Measurements from ENCODE around the gene PLTP. TPM values are rescaled to one million over a fixed set of nuclear protein-coding genes. Genes with fewer than 3 reads are reported as not detected.

PLTP gene
- total RNA-seq, 6 experiments from 2014 or later, result 9.6 to 70.2 (median 35.6) TPM

DNA sequence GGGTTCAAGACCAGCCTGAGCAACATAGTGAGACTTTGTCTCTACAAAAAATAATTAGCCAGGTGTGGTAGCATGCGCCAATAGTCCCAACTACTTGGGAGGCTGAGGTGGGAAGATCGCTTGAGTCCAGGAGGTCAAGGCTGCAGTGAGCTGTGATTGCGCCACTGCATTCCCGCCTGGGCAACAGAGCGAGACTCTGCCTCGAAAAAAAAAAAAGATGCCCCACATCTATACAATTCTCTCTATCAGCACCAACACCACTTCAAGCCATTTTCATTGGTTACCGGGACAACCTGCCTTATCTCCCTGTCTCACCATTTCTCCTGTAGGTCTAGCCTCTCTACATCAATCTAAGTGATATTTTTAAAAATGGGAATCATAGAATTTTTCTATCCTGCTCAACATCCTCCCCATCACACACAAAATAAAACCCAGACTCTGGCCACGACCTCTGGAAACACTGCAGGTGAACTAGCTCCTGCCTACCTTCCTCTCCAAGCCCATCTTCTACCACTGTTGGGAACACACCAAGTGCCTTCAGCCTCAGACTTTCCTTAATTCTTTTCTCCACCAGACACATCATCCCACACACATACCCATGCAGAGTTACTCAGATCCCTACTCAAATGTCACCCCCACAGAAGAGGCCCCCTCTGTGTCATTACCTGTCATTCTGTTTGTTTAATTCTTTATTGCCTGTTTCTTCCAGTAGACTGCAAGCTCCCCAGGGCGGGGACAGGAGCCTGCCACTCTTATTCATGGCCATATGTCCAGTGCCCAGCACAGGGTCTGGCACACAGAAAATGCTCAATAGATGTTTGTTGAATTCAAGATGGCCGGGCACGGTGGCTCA lies 9.6 kb upstream of the PLTP start:
- H3K4me1 ChIP-seq, result peaks cover 0 to 14% (median 5%) of the 10 kb centered on the region in 4 donors
- DNase-seq (no peak), ATAC-seq (no peak)
- TF ChIP-seq POLR2A (IDR thresholded peaks at IDR 0.05), result no peak
- TF ChIP-seq, protein P1, sequence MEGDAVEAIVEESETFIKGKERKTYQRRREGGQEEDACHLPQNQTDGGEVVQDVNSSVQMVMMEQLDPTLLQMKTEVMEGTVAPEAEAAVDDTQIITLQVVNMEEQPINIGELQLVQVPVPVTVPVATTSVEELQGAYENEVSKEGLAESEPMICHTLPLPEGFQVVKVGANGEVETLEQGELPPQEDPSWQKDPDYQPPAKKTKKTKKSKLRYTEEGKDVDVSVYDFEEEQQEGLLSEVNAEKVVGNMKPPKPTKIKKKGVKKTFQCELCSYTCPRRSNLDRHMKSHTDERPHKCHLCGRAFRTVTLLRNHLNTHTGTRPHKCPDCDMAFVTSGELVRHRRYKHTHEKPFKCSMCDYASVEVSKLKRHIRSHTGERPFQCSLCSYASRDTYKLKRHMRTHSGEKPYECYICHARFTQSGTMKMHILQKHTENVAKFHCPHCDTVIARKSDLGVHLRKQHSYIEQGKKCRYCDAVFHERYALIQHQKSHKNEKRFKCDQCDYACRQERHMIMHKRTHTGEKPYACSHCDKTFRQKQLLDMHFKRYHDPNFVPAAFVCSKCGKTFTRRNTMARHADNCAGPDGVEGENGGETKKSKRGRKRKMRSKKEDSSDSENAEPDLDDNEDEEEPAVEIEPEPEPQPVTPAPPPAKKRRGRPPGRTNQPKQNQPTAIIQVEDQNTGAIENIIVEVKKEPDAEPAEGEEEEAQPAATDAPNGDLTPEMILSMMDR (IDR thresholded peaks at IDR 0.05), result no peak
- H3K9me3 ChIP-seq, result no peaks in the 10 kb centered on the region
- no peaks in the 10 kb centered on the region for H3K27me3 ChIP-seq
- no peak overlapping the region for H3K4me3 ChIP-seq
- H3K36me3 ChIP-seq, result no peaks in the 10 kb centered on the region
- H3K27ac ChIP-seq, result no peak overlapping the region
- 46% methylated on average over 11 of the region's 11 CpGs for WGBS (ENCODE audit: insufficient coverage, low coverage, low lambda C conversion rate, missing lambda C conversion rate)
- intact Hi-C loops (cut with DNase I), result no loop called here

DNA sequence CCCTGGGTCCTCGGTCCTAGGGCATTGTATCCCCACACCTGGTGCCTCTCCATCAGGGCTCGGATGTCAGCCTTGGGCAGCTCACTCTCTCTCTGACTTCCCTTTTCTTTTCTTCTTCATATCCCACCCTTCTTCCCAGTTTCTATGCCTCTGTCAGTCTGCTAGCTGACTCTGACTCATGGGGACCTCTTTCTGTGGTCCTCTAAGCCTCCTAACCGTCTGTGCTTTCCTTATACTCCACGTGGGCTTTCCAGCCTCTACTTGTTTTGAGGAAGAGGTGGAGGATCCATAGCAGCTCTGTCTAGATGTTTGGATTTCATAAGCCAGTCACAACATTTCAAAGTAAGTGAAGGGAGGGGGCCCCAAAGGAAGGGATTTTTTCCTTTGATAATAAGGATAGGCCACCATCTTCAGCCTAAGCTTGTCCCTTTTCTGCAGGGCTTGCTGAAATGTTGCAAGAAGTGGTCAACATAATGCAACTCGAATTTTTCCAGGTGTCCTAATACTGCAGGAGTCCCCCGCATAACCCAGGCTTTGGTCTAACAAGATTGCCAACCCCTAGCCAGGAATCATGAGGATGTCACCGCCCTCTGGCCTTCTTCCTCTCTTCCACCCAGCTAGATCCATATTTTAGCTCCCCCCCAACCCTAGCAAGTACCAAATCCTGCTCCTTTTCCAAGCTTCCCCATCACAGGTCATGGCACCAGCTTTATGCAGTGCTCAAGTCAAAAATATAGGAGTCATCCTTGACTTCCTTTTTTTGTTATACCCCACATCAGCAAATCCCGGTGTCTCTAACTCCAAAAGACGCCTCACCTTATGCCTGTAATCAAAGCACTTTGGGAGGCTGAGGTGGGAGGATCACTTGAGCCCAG lies 8.7 kb upstream of the PLTP start:
- no peak overlapping the region for H3K4me3 ChIP-seq
- ATAC-seq (no peak), DNase-seq (no peak)
- intact Hi-C loops (cut with DNase I), result no loop called here
- H3K9me3 ChIP-seq, result no peaks in the 10 kb centered on the region
- peak overlapping the region in 2 of 3 donors; percentile 3 to 37 for H3K27ac ChIP-seq
- H3K36me3 ChIP-seq, result no peaks in the 10 kb centered on the region
- TF ChIP-seq, protein P1 (IDR thresholded peaks at IDR 0.05), result no peak
- no peak for TF ChIP-seq POLR2A (IDR thresholded peaks at IDR 0.05)
- peaks cover 0 to 14% (median 5%) of the 10 kb centered on the region in 4 donors for H3K4me1 ChIP-seq
- 59% methylated on average over 8 of the region's 9 CpGs for WGBS (ENCODE audit: insufficient coverage, low coverage, low lambda C conversion rate, missing lambda C conversion rate)
- no peaks in the 10 kb centered on the region for H3K27me3 ChIP-seq

DNA sequence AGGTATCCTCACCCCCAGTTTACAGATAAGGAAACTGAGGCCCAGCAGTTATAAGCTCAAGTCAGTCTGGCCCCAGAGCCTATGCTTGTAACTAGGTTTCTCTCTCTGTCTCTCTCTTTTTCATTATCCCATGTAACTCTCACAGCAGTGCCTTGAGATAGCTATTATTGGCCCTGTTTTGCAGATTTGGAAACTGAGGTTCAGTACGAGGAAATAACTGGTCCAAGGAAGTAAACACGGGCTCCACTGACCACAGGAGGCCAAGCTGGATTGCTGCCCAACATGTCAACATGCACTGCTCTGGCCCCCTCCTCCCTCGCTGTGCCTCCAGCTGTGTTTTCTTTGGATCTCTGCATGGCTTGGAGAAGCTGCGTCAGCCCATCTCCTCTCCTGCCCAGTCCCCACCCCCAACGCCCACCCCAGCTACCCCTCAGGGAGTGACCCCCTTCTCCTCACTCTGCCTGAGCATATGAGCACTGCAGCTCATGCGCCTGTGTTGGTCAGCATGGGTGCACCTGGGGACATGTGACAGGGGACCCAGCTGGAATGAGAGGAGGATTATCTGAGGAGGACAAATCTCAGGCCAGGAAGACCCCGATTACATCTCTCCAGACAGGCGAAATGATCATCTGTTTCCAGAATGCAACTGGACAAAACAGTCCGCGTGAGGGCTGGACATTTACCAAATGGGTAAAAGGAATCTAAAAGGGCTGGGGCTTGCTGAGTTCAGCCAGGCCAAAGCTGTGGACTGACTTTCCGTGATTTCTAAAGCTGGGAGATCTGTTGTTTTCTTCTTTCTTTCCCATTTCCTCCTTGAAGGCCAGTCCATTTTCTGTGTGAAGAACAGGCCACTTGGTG lies 7.8 kb upstream of the PLTP start:
- peak overlapping the region; percentile 3 to 37 (median 20) for H3K27ac ChIP-seq
- H3K4me3 ChIP-seq, result no peak overlapping the region
- H3K36me3 ChIP-seq, result no peaks in the 10 kb centered on the region
- peaks cover 0 to 14% (median 5%) of the 10 kb centered on the region in 4 donors for H3K4me1 ChIP-seq
- no peaks in the 10 kb centered on the region for H3K9me3 ChIP-seq
- TF ChIP-seq POLR2A (IDR thresholded peaks at IDR 0.05), result no peak
- TF ChIP-seq, protein P1 (IDR thresholded peaks at IDR 0.05), result no peak
- 27% methylated on average over 11 of the region's 11 CpGs for WGBS (ENCODE audit: insufficient coverage, low coverage, low lambda C conversion rate, missing lambda C conversion rate)
- ATAC-seq, result peak; percentile 10 to 37 (median 30)
- no peak for DNase-seq
- H3K27me3 ChIP-seq, result no peaks in the 10 kb centered on the region
- intact Hi-C loops (cut with DNase I), result no loop called here
